HT1080 (cell line): ENCODE measurements around the gene PIH1D1. TPM values are rescaled to one million over a fixed set of nuclear protein-coding genes. Genes with fewer than 3 reads are reported as not detected.
"Not testable (repeated sequence)": the region's sequence is repeated elsewhere in the genome, so short reads cannot be mapped to it uniquely, and the experiment has no call there.

Experiments used
- DNase-seq: peaks from one replicate; pipeline ENCODE4 v3.0.0-alpha.2; 2015; ENCODE audit warnings: low read depth
- total RNA-seq: library from RNA; depleted of rRNA; stranded (reverse); fragments of >200 nt; shearing (Covaris generic); gene quantifications from 2 replicates; pipeline ENCODE4 v1.2.3, GENCODE V29; 2014

PIH1D1 gene
- total RNA-seq, 1 experiment from 2014 or later, result 203 TPM

DNA sequence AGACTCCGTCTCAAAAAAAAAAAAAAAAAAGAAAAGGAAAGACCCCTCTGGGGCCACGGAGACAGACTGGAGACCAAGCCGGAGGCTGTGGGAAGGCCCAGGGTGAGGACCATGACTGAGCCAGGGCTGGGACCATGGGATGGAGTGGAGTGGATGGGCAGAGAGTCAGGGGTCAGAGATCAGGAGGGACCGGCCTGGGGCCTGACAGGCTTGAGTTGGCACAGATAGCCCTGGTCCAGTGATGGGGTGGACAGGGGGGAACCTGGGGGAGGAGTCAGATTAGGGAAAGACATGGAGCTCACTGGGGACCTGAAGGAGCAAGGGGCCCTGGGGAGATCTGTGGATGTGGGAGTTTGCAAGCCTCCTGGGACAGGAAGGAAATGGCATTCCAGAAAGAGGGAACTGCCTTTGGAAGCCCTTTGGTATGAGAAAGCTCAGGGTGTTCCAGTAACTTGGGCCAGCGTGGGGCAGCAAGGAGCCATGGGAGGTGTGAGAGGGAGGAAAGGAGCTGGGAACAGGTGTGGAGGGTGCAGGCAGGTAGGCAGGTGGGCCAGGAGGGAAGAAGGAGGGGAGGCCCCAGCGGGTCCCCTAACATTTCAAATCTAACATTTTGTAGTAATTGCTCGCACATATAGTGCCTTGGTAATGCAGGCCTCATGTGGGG is 29.5 kb upstream of the PIH1D1 start:
- DNase-seq, result no peak

GRCh38 chr19:49479975-49480628 is 28.5 kb upstream of the PIH1D1 start:
- DNase-seq, result no peak

GRCh38 chr19:49475995-49476880 is 24.6 kb upstream of the PIH1D1 start:
- no peak for DNase-seq

DNA sequence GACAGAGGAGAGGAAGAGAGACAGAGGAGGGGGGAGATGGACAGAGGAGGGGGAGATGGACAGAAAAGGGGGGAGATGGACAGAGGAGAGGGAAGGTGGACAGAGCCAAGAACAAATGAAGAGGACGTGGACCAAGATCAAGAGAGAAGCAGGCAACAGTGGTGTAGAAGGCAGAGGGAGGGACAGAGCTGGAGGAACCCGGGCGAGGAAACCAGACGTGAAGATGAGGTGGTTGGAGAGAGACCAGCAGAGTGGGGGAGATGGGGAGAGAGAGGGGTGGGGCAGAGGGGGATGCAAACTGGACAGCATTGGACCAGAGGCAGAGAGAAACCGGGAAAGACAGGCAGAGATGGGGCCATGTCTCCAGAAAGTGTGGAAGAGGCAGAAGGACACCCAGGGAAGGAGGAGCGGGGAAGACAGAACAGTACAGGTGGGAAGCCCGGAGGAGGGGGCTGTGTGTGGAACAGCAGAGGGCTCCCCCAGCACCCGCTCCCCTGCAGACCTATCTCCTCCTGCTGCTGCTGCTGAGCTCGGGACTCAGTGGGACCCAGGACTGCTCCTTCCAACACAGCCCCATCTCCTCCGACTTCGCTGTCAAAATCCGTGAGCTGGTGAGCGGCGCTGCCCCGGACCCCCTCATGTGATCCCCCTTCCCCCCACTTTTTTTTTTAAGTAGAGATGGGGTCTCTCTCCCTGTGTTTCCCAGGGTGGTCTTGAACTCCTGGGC is 23.7 kb upstream of the PIH1D1 start:
- DNase-seq, result no peak

- DNase-seq, result no peak
Observed at GRCh38 chr19:49474542-49474924, 22.9 kb upstream of the PIH1D1 start.

DNA sequence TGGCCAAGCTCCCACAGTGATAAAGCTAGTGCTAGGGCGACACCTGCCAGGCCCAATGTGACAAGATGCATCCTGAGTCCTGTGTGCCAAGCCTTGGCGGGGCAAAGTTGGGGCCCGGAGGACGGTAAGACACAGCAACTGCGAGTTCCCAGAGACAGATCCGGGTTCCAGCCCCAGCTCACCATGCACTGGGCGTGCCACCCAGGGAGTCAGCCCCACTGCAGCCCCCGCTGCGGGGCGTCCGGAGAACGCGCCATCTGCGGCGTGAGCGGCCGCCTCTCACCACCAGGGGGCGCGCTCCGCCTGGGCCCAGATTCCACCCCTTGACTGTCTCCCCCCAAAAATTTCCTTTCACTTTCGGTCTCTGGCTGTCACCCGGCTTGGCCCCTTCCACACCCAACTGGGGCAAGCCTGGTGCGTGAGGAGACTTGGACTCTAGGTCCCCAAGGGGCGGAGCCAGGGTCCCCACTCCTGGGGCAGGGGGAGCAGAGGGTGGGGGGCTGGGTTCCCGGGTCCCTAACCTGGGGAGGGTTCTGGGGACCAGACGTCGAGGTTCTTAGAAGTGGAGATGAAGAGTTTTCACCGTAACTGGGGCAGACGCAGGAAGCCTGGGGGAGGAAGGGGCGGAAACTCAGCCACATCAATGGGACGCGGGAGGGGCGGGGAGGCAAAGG is 22.4 kb upstream of the PIH1D1 start, which contains the start of gene FLT3LG:
Gene FLT3LG, plus strand, starts transcription at position 348 of the 674 bp plus-strand sequence. CDS start 425 bp downstream, outside the sequence.
- DNase-seq, result peak; percentile 78

- DNase-seq, result not testable (repeated sequence)
Observed at GRCh38 chr19:49473501-49473867, 21.9 kb upstream of the PIH1D1 start.

- no peak for DNase-seq
Observed at GRCh38 chr19:49472936-49473335, 21.3 kb upstream of the PIH1D1 start.

- DNase-seq, result no peak
Observed at GRCh38 chr19:49470615-49470978, 19.0 kb upstream of the PIH1D1 start.

DNA sequence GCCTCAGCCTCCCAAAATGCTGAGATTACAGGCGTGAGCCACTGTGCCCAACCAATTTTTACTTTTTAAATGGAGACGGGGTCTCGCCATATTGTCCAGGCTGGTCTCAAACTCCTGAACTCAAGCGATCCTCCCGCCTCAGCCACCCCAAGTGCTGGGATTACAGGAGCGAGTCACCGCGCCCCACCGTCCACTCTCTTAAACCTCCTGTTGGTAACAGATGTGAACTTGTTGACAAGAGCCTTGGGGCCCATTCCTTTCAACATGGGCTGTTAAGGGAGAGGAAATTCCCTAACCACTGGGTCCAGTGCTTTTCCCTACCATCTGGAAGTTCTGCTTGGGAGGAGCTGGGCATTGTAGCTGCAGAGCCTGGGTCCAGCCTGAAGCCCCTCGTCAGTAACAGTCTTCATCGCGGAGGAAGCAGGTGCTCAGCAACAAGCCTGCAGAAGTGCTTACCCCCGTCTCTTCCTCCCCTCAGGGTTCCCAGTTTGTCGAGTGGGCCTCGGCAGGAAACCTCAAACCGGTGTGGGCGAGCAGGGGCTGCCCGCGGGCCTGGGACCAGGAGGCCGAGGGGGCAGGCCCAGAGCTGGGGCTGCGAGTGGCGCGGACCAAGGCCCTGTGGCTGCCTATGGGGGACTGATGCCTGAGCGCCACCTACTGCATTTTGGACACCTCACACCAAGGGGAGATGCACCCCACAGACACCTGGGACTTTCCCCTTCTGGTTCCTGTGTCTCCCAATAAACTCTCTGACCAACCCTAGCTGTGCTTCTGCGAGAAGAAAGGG is 18.4 kb upstream of the PIH1D1 start:
- no peak for DNase-seq

- no peak for DNase-seq
Observed at GRCh38 chr19:49468746-49469447, 17.3 kb upstream of the PIH1D1 start.

DNA sequence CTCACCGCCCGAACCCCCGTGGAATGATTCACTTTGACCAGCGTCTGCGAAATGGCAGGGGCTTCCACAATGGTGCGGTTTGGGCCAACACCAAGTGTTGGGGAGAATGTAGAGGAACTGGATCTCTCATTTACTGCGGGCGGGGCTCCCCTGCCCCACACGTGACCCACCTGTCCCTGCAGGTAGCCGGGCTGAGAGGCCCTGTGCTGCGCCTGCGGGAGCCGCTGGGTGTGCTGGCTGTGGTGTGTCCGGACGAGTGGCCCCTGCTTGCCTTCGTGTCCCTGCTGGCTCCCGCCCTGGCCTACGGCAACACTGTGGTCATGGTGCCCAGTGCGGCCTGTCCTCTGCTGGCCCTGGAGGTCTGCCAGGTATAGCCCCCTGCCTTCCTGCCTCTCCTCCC is 16.6 kb upstream of the PIH1D1 start:
- no peak for DNase-seq

DNA sequence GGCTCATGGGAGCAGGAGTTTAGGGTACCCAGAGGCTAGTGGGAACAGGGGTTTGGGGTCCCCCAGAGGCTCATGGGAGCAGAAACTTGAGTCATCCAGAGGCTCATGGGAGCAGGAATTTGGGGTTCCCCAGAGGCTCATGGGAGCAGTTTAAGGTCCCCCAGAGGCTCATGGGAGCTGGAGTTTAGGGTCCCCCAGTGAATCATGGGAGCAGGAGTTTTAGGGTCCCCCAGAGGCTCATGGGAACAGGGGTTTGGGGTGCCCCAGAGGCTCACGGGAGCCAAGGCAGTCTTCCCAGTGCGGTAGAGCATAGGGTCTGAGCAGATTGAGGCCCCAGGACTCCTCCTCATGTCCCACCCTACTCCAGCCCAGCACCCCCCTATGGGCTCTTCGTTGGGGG is 13.8 kb upstream of the PIH1D1 start:
- no peak for DNase-seq

DNA sequence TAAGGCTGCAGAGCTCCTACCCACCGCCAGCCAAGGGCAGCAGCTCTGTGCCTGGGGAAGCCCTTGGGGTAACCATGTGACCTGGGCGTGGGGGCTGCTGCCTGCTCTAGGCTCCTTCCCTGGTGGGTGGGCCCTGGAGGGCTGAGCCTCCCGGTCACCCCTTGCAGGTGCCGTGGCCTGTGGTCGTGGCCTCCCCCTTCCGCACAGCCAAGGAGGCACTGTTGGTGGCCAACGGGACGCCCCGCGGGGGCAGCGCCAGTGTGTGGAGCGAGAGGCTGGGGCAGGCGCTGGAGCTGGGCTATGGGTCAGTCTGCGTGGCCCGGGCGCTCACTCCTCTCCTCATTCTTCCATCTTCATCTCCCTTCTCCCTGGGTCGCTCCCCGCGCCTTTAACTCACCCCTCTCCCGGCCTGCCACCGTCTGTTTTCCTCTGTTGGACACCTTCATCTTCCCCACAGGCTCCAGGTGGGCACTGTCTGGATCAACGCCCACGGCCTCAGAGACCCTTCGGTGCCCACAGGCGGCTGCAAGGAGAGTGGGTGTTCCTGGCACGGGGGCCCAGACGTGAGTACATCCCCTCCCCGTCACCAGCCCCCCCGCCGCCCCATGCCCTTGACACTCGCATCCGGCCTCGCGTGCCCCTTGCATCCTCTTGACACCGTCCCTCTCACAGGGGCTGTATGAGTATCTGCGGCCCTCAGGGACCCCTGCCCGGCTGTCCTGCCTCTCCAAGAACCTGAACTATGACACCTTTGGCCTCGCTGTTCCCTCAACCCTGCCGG is 12.5 kb upstream of the PIH1D1 start:
- DNase-seq, result no peak

DNA sequence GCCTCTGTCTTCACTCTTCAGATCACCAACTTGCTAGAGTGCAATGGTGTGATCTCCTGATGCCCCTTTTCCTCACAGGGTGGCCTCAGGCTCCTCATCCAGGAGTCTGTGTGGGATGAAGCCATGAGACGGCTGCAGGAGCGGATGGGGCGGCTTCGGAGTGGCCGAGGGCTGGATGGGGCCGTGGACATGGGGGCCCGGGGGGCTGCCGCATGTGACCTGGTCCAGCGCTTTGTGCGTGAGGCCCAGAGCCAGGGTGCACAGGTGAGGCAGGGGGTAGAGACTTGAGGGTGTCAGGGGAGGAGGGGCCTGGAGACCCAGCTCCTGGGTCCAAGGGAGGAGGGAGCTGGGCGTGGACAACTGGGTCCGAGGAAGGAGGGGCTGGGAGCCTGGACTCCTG is 10.9 kb upstream of the PIH1D1 start:
- no peak for DNase-seq

- DNase-seq, result no peak
Observed at GRCh38 chr19:49461656-49462055, 10.0 kb upstream of the PIH1D1 start.

- DNase-seq, result not testable (repeated sequence)
Observed at GRCh38 chr19:49461130-49461529, 9.5 kb upstream of the PIH1D1 start.

- no peak for DNase-seq
Observed at GRCh38 chr19:49459388-49459787, 7.8 kb upstream of the PIH1D1 start.

- no peak for DNase-seq
Observed at GRCh38 chr19:49458567-49458903, 6.9 kb upstream of the PIH1D1 start.
